CD1c-positive myeloid dendritic cell (primary cell): Measurements from ENCODE around the gene EPC2.

Experiments used
- DNase-seq: peaks from one replicate; pipeline ENCODE4 v3.0.0-alpha.2; 2016; ENCODE audit errors: extremely low spot score

Gene EPC2

GRCh38 chr2:148810081-148810480, 165.5 kb downstream of the EPC2 start:
- no peak for DNase-seq

GRCh38 chr2:148812306-148812705, 167.8 kb downstream of the EPC2 start:
- no peak for DNase-seq

GRCh38 chr2:148813603-148814065, 169.1 kb downstream of the EPC2 start:
- peak; percentile 2 for DNase-seq

- DNase-seq = no peak
Measured at GRCh38 chr2:148814143-148814859, 169.8 kb downstream of the EPC2 start.

GRCh38 chr2:148814860-148815419, 170.4 kb downstream of the EPC2 start:
- no peak for DNase-seq

GRCh38 chr2:148816176-148816575, 171.6 kb downstream of the EPC2 start:
- no peak for DNase-seq

GRCh38 chr2:148817210-148817708, 172.7 kb downstream of the EPC2 start:
- DNase-seq = no peak

GRCh38 chr2:148819019-148819585, 174.6 kb downstream of the EPC2 start:
- DNase-seq = no peak

- DNase-seq = no peak
Measured at GRCh38 chr2:148824190-148824589, 179.6 kb downstream of the EPC2 start.

- DNase-seq = no peak
Measured at GRCh38 chr2:148826791-148827190, 182.2 kb downstream of the EPC2 start.

- no peak for DNase-seq
Measured at GRCh38 chr2:148828941-148829340, 184.4 kb downstream of the EPC2 start.

GRCh38 chr2:148829618-148830017, 185.1 kb downstream of the EPC2 start:
- no peak for DNase-seq

- DNase-seq = no peak
Measured at GRCh38 chr2:148832637-148833036, 188.1 kb downstream of the EPC2 start.
